Lung (tissue), 12 donors: Measurements from ENCODE around the gene RPS6KA4. TPM values are rescaled to one million over a fixed set of nuclear protein-coding genes. Genes with fewer than 3 reads are reported as not detected.

ENCODE experiments used
- ATAC-seq: fragments of 200-7000 bp; cut with Tn5 transposase; one replicate; pipeline ENCODE4 v1.9.1; 2020; ENCODE audit warnings: moderate number of reproducible peaks; ENCODE audit not compliant: insufficient read depth, low FRiP score
- DNase-seq, 3 donors: peaks; one replicate each; pipeline ENCODE4 v3.0.0-alpha.2; 2013 to 2017
- H3K27ac ChIP-seq, 2 donors: one replicate each; pipeline ENCODE4 v1.5.1; 2013; ENCODE audit warnings: mild to moderate bottlenecking in 2 of 2, moderate library complexity in 2 of 2, control low read depth in 1 of 2, inconsistent platforms in 1 of 2, low read depth in 1 of 2, low read length in 1 of 2
- H3K27me3 ChIP-seq, 3 donors: one replicate each; pipeline ENCODE4 v1.5.1; 2013; ENCODE audit warnings: low read length in 2 of 3; ENCODE audit not compliant: control insufficient read depth in 3 of 3, insufficient read depth in 3 of 3
- H3K36me3 ChIP-seq, 4 donors: one replicate each; pipeline ENCODE4 v1.5.1; 2013; ENCODE audit warnings: low read length in 4 of 4, mild to moderate bottlenecking in 1 of 4, moderate library complexity in 1 of 4; ENCODE audit not compliant: control insufficient read depth in 4 of 4, insufficient read depth in 4 of 4
- H3K4me1 ChIP-seq, 5 donors: one replicate each; pipeline ENCODE4 v1.5.1; 2013; ENCODE audit warnings: low read length in 5 of 5, mild to moderate bottlenecking in 2 of 5, moderate library complexity in 1 of 5; ENCODE audit not compliant: control insufficient read depth in 5 of 5, insufficient read depth in 5 of 5
- H3K4me3 ChIP-seq: one replicate; pipeline ENCODE4 v1.5.1; 2013; ENCODE audit warnings: mild to moderate bottlenecking, control low read depth, moderate library complexity
- H3K9ac ChIP-seq, 2 donors: one replicate each; pipeline ENCODE4 v1.5.1; 2013; ENCODE audit warnings: low read length in 2 of 2, control low read depth in 1 of 2; ENCODE audit not compliant: insufficient read depth in 1 of 2
- H3K9me3 ChIP-seq, 4 donors: one replicate each; pipeline ENCODE4 v1.5.1; 2013; ENCODE audit warnings: low read length in 3 of 4, mild to moderate bottlenecking in 1 of 4, moderate library complexity in 1 of 4; ENCODE audit not compliant: control insufficient read depth in 4 of 4, insufficient read depth in 3 of 4
- WGBS, 2 donors: extraction: QIAGEN DNeasy Blood & Tissue Kit; methylation state at CpG; one replicate each; pipeline ENCODE4 v1.1.7; 2013; 5-methylcytosine and 5-hydroxymethylcytosine counted together
- polyA plus RNA-seq, 2 donors: library from polyadenylated mRNA; stranded (reverse); fragments of 200-250 nt; gene quantifications; one replicate each; pipeline ENCODE4 v1.2.1, GENCODE V29; 2013
- total RNA-seq, 2 donors: library from RNA; depleted of rRNA in 1 of 2; stranded (reverse); fragments of >200 nt in 1 of 2; gene quantifications; one replicate each; pipeline ENCODE4 v1.2.1, GENCODE V29; 2014 to 2021
- TF ChIP-seq, protein P1 (sequence below): IDR thresholded peaks from 2 replicates; pipeline ENCODE4 v1.5.1; 2012; ENCODE audit warnings: mild to moderate bottlenecking; ENCODE audit errors: control extremely low read depth, extremely low read depth
- donor health status: control.
- donor health status: control.
- donor health status: Bipolar disorder and iron deficiency.
- donor health status: healthy.
- donor health status: DM: yes; HTN: yes; CAD: no.

RPS6KA4 gene
- total and polyA plus RNA-seq, 4 donors: 25.3 to 53.8 (median 35.4) TPM

DNA sequence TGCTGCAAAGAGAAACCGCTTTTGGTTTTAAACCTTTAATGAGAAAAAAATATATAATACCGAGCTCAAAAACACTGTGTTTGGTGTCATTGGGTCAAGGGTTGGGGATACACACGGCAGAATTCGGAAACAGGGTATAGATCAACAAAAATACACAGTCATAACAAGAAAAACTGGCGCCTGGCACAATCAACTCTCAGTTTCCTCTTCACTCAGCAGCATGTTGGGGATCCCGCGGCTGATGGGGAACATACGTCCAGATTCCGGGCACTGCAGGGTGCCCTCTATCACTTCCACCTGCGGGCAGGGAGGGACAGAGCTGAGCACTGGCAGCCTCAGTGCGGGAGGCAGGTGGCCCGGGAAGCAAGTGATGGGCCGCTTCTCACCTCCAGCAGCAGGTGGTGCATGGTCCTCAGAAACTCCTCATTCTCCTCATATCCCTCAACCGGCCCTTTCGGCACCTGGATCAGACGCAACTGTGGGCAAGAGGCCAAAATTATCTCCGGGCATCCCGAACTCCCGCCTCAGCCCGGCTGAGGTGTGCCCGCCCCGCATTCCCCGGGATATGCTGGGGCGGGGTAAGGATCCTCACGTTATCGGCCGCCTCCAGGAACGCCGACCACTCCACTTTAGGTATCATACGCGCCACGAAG is 42.2 kb upstream of the RPS6KA4 start:
- WGBS, 2 donors: 5 to 9% methylated on average over 32 of the region's 32 CpGs
- Histone ChIP-seq H3K4me3 (peak overlapping the region; percentile 77), H3K4me1 (peaks cover 0 to 16% (median 3%) of the 10 kb centered on the region in 5 donors), H3K27ac (peak overlapping the region; percentile 93 to 97), H3K9me3 (no peaks in the 10 kb centered on the region), H3K9ac (peak overlapping the region; percentile 73 to 82), H3K36me3 (peaks cover 0 to 28% (median 6%) of the 10 kb centered on the region in 4 donors), H3K27me3 (no peaks in the 10 kb centered on the region)
- ATAC-seq: no peak
- no peak for DNase-seq
- TF ChIP-seq, protein P1, sequence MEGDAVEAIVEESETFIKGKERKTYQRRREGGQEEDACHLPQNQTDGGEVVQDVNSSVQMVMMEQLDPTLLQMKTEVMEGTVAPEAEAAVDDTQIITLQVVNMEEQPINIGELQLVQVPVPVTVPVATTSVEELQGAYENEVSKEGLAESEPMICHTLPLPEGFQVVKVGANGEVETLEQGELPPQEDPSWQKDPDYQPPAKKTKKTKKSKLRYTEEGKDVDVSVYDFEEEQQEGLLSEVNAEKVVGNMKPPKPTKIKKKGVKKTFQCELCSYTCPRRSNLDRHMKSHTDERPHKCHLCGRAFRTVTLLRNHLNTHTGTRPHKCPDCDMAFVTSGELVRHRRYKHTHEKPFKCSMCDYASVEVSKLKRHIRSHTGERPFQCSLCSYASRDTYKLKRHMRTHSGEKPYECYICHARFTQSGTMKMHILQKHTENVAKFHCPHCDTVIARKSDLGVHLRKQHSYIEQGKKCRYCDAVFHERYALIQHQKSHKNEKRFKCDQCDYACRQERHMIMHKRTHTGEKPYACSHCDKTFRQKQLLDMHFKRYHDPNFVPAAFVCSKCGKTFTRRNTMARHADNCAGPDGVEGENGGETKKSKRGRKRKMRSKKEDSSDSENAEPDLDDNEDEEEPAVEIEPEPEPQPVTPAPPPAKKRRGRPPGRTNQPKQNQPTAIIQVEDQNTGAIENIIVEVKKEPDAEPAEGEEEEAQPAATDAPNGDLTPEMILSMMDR: no peak

DNA sequence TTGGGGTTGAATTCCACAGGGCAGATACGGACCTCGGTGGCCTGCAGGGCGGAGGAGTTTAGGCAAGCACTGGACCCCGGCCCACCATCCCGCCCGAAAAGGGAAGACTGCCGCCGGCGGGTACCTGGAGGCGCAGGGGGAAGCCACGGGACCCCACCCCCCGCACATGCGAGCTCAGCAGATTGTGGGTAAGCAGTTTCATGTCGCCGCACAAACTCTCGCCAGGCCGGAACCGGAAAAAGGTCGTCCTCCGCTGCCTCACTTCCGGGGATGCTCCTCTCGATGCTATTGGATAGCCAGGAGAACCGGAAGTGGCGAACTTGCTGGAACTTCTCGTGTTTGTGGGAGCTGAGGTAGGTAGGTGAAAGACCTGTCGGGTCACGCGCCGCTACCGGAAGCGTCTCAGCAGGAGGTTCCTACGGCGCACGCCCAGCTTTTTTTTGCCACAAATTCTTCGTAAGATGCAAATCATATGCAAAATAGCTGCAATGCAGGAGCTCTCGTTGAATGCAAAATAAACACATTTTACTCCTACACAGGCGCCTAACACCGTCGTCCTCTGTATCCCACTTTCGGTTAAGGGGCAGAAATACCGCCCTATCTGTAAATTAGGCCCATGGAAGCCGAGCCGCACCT is 41.5 kb upstream of the RPS6KA4 start, which contains the start of gene TRMT112:
TSS of gene TRMT112 (minus strand) at position 235 of the 636 bp plus-strand sequence. CDS start at position 202, 33 bp downstream.
- H3K27me3 ChIP-seq: no peaks in the 10 kb centered on the region
- peak; percentile 78 for ATAC-seq
- H3K4me3 ChIP-seq: peak within 1 kb of the TSS; percentile 77
- WGBS, 2 donors: 0% methylated on average over 43 of the region's 43 CpGs
- H3K36me3 ChIP-seq: peaks cover 0 to 32% (median 6%) of the 10 kb centered on the region in 4 donors
- peaks cover 0 to 16% (median 3%) of the 10 kb centered on the region in 5 donors for H3K4me1 ChIP-seq
- peak within 1 kb of the TSS; percentile 74 to 82 for H3K9ac ChIP-seq
- peak; percentile 97 to 99 (median 99) for DNase-seq
- TF ChIP-seq, protein P1: no peak
- H3K27ac ChIP-seq: peak within 1 kb of the TSS; percentile 93 to 97
- H3K9me3 ChIP-seq: no peaks in the 10 kb centered on the region

DNA sequence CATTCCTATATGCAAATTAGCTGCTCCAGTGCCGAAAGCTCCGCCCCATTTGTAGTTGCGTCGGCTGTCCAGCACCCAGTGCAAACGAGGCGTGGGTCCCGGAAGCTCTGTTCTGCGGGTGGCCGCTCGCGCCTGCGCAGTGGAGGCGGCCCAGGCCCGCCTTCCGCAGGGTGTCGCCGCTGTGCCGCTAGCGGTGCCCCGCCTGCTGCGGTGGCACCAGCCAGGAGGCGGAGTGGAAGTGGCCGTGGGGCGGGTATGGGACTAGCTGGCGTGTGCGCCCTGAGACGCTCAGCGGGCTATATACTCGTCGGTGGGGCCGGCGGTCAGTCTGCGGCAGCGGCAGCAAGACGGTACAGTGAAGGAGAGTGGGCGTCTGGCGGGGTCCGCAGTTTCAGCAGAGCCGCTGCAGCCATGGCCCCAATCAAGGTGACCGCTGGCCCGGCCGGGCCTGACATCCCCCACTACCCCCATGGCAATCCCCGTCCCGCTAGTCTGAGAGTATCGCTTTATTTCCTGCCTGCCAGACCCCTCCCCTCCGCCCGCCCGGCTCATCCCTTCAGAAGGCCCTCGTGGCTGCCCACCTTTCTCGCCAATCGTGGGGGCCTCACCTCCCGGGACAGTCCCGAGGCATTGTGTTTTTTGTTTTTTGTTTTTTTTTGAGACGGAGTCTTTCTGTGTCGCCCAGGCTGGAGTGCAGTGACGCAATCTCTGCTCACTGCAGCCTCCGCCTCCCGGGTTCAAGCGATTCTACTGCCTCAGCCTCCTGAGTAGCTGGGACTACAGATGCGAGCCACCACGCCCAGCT is 40.8 kb upstream of the RPS6KA4 start, which contains the start of gene PRDX5:
TSS of gene PRDX5 (plus strand) at position 161 of the 805 bp plus-strand sequence. CDS start at position 256, 95 bp downstream.
- Histone ChIP-seq H3K9ac (peak within 1 kb of the TSS; percentile 74 to 82), H3K9me3 (no peaks in the 10 kb centered on the region), H3K27me3 (no peaks in the 10 kb centered on the region), H3K36me3 (peaks cover 0 to 37% (median 6%) of the 10 kb centered on the region in 4 donors), H3K4me1 (peaks cover 0 to 16% (median 3%) of the 10 kb centered on the region in 5 donors), H3K4me3 (peak within 1 kb of the TSS; percentile 77), H3K27ac (peak within 1 kb of the TSS; percentile 93 to 97)
- ATAC-seq: peak; percentile 89
- 0% methylated on average over 55 to 61 of the region's 61 CpGs for WGBS, 2 donors
- TF ChIP-seq, protein P1: no peak
- peak; percentile 98 to 99 (median 98) for DNase-seq
